Liver (tissue), 9 donors: ENCODE data around the gene NXN. TPM values are rescaled to one million over a fixed set of nuclear protein-coding genes. Genes with fewer than 3 reads are reported as not detected.

ENCODE experiments used
- DNase-seq: peaks from one replicate; pipeline ENCODE4 v3.0.0-alpha.2; 2017; ENCODE audit warnings: low spot score
- H3K27ac ChIP-seq, 2 donors: one replicate each; pipeline ENCODE4 v1.7.0; 2013; ENCODE audit warnings: inconsistent platforms in 2 of 2, low read length in 2 of 2, control low read depth in 1 of 2, low read depth in 1 of 2, mild to moderate bottlenecking in 1 of 2
- H3K27me3 ChIP-seq, 4 donors: one replicate each; pipeline versions ENCODE4 v1.6.1 to v1.7.0; 2013; ENCODE audit warnings: low read length in 3 of 4, inconsistent platforms in 1 of 4, mild to moderate bottlenecking in 1 of 4, moderate library complexity in 1 of 4; ENCODE audit not compliant: control insufficient read depth in 4 of 4, insufficient read depth in 4 of 4
- H3K36me3 ChIP-seq, 4 donors: one replicate each; pipeline versions ENCODE4 v1.6.1 to v1.7.0; 2013; ENCODE audit warnings: low read length in 3 of 4, mild to moderate bottlenecking in 3 of 4, low read depth in 1 of 4, moderate library complexity in 1 of 4; ENCODE audit not compliant: control insufficient read depth in 4 of 4, insufficient read depth in 3 of 4
- H3K4me1 ChIP-seq, 4 donors: one replicate each; pipeline versions ENCODE4 v1.6.1 to v1.7.0; 2013; ENCODE audit warnings: low read length in 3 of 4, mild to moderate bottlenecking in 3 of 4, moderate library complexity in 1 of 4; ENCODE audit not compliant: control insufficient read depth in 4 of 4, insufficient read depth in 4 of 4
- H3K4me3 ChIP-seq, 3 donors: one replicate each; pipeline versions ENCODE4 v1.6.1 to v1.7.0; 2013; ENCODE audit warnings: low read length in 3 of 3, control low read depth in 1 of 3, low read depth in 1 of 3, mild to moderate bottlenecking in 1 of 3
- H3K9ac ChIP-seq, 2 donors: one replicate each; pipeline ENCODE4 v1.7.0; 2013; ENCODE audit warnings: low read length in 2 of 2, mild to moderate bottlenecking in 2 of 2, moderate library complexity in 2 of 2, control low read depth in 1 of 2, low read depth in 1 of 2
- H3K9me3 ChIP-seq, 4 donors: one replicate each; pipeline versions ENCODE4 v1.6.1 to v1.7.0; 2013; ENCODE audit warnings: low read length in 3 of 4; ENCODE audit not compliant: control insufficient read depth in 4 of 4
- EGR1 ChIP-seq, 2 donors: IDR thresholded peaks; 2 replicates each; pipeline ENCODE4 v1.6.1; 2016 to 2018; ENCODE audit warnings: antibody characterized with exemption in 2 of 2, low read depth in 2 of 2
- FOXA1 ChIP-seq: IDR thresholded peaks from 2 replicates; pipeline ENCODE4 v1.6.1; 2016; ENCODE audit warnings: antibody characterized with exemption
- FOXA2 ChIP-seq: IDR thresholded peaks from 2 replicates; pipeline ENCODE4 v1.6.1; 2016; ENCODE audit warnings: antibody characterized with exemption
- GABPA ChIP-seq, 2 donors: IDR thresholded peaks in 1 of 2; conservative IDR thresholded peaks in 1 of 2; 2 replicates each; pipeline ENCODE4 v1.6.1; 2016; ENCODE audit warnings: antibody characterized with exemption in 2 of 2, mild to moderate bottlenecking in 1 of 2, moderate library complexity in 1 of 2
- HNF4A ChIP-seq, 2 donors: conservative IDR thresholded peaks; 2 replicates each; pipeline ENCODE4 v1.6.1; 2016; ENCODE audit warnings: antibody characterized with exemption in 2 of 2, mild to moderate bottlenecking in 2 of 2
- HNF4G ChIP-seq: IDR thresholded peaks from 2 replicates; pipeline ENCODE4 v1.6.1; 2016; ENCODE audit warnings: antibody characterized with exemption
- JUND ChIP-seq, 2 donors: IDR thresholded peaks; 2 replicates each; pipeline ENCODE4 v1.6.1; 2016; ENCODE audit warnings: antibody characterized with exemption in 2 of 2
- NR2F2 ChIP-seq: IDR thresholded peaks from 2 replicates; pipeline ENCODE4 v1.6.1; 2016; ENCODE audit warnings: antibody characterized with exemption
- RAD21 ChIP-seq, 2 donors: IDR thresholded peaks; 2 replicates each; pipeline ENCODE4 v1.6.1; 2016; ENCODE audit warnings: antibody characterized with exemption in 2 of 2, mild to moderate bottlenecking in 2 of 2
- RXRA ChIP-seq, 2 donors: IDR thresholded peaks; 2 replicates each; pipeline ENCODE4 v1.6.1; 2017 to 2018; ENCODE audit warnings: antibody characterized with exemption in 2 of 2, mild to moderate bottlenecking in 1 of 2
- SP1 ChIP-seq: IDR thresholded peaks from 2 replicates; pipeline ENCODE4 v1.6.1; 2018; ENCODE audit warnings: antibody characterized with exemption, mild to moderate bottlenecking
- TAF1 ChIP-seq: conservative IDR thresholded peaks from 2 replicates; pipeline ENCODE4 v1.6.1; 2016; ENCODE audit warnings: antibody characterized with exemption, mild to moderate bottlenecking
- WGBS: extraction: QIAGEN DNeasy Blood & Tissue Kit; methylation state at CpG from one replicate; pipeline ENCODE4 v1.1.7; 2013; 5-methylcytosine and 5-hydroxymethylcytosine counted together
- polyA plus RNA-seq, 2 donors: library from polyadenylated mRNA; stranded (reverse) in 1 of 2; unstranded in 1 of 2; fragments of 200-250 nt in 1 of 2; fragments of >200 nt in 1 of 2; fragmentation: Nextera tagmentation in 1 of 2; extraction: Ambion mirVana in 1 of 2; gene quantifications; one replicate each; pipeline versions ENCODE4 v1.2.1 to v1.2.3, GENCODE V29; 2013 to 2015
- total RNA-seq, 2 donors: library from RNA; depleted of rRNA; stranded (reverse); fragments of >200 nt; gene quantifications; one replicate each; pipeline ENCODE4 v1.2.3, GENCODE V29; 2014
- TF ChIP-seq, protein P1 (sequence below): IDR thresholded peaks from 2 replicates; pipeline ENCODE4 v1.6.1; 2016; ENCODE audit warnings: antibody characterized with exemption, mild to moderate bottlenecking
- TF ChIP-seq, protein P2 (sequence below): IDR thresholded peaks from 2 replicates; pipeline ENCODE4 v1.6.1; 2016; ENCODE audit warnings: antibody characterized with exemption
- TF ChIP-seq, protein P3 (sequence below): IDR thresholded peaks from 2 replicates; pipeline ENCODE4 v1.6.1; 2016; ENCODE audit warnings: antibody characterized with exemption
- TF ChIP-seq, protein P4 (sequence below): IDR thresholded peaks from 2 replicates; pipeline ENCODE4 v1.6.1; 2016; ENCODE audit warnings: antibody characterized with exemption
- TF ChIP-seq, protein P5 (sequence below): fragments of 150-350 bp; IDR thresholded peaks from 2 replicates; pipeline ENCODE4 v1.5.1; 2017; ENCODE audit warnings: improper control_type of control experiment, low read depth, low read length; ENCODE audit not compliant: missing input control
- donor health status: healthy.
- donor health status: healthy.
- donor health status: healthy.
- donor health status: healthy.
- donor health status: healthy.

NXN gene
- total and polyA plus RNA-seq, 4 donors = 2.3 to 4.5 (median 3.3) TPM

DNA sequence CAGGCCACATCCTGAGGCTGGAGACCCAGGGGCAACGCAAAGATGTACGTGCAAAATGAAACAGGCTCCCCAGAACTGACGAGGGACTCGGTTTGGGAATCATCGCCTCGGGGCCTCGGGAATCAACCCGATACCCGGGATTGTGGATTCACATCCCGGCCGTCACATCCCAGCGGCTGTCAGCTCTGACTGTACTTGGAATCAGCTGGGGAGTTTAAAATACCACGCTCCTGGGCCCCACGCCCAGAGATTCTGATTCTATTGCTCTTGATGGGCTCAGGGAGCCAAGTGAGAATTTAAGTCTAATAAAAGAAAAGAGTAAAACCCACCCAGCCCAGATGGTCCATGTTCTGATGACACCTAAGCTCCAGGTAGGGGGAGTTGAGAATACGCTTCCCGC, 155.2 kb downstream of the NXN start:
- TF ChIP-seq JUND (IDR thresholded peaks at IDR 0.05) = no peak
- TF ChIP-seq FOXA2 = no peak
- no peak for TF ChIP-seq FOXA1
- no peak for TF ChIP-seq TAF1
- TF ChIP-seq, protein P1, sequence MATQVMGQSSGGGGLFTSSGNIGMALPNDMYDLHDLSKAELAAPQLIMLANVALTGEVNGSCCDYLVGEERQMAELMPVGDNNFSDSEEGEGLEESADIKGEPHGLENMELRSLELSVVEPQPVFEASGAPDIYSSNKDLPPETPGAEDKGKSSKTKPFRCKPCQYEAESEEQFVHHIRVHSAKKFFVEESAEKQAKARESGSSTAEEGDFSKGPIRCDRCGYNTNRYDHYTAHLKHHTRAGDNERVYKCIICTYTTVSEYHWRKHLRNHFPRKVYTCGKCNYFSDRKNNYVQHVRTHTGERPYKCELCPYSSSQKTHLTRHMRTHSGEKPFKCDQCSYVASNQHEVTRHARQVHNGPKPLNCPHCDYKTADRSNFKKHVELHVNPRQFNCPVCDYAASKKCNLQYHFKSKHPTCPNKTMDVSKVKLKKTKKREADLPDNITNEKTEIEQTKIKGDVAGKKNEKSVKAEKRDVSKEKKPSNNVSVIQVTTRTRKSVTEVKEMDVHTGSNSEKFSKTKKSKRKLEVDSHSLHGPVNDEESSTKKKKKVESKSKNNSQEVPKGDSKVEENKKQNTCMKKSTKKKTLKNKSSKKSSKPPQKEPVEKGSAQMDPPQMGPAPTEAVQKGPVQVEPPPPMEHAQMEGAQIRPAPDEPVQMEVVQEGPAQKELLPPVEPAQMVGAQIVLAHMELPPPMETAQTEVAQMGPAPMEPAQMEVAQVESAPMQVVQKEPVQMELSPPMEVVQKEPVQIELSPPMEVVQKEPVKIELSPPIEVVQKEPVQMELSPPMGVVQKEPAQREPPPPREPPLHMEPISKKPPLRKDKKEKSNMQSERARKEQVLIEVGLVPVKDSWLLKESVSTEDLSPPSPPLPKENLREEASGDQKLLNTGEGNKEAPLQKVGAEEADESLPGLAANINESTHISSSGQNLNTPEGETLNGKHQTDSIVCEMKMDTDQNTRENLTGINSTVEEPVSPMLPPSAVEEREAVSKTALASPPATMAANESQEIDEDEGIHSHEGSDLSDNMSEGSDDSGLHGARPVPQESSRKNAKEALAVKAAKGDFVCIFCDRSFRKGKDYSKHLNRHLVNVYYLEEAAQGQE = no peak
- TF ChIP-seq, protein P2, sequence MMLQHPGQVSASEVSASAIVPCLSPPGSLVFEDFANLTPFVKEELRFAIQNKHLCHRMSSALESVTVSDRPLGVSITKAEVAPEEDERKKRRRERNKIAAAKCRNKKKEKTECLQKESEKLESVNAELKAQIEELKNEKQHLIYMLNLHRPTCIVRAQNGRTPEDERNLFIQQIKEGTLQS = no peak
- TF ChIP-seq, protein P3, sequence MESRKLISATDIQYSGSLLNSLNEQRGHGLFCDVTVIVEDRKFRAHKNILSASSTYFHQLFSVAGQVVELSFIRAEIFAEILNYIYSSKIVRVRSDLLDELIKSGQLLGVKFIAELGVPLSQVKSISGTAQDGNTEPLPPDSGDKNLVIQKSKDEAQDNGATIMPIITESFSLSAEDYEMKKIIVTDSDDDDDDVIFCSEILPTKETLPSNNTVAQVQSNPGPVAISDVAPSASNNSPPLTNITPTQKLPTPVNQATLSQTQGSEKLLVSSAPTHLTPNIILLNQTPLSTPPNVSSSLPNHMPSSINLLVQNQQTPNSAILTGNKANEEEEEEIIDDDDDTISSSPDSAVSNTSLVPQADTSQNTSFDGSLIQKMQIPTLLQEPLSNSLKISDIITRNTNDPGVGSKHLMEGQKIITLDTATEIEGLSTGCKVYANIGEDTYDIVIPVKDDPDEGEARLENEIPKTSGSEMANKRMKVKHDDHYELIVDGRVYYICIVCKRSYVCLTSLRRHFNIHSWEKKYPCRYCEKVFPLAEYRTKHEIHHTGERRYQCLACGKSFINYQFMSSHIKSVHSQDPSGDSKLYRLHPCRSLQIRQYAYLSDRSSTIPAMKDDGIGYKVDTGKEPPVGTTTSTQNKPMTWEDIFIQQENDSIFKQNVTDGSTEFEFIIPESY = no peak
- TF ChIP-seq GABPA (IDR thresholded peaks at IDR 0.05 in 1 of 2, conservative IDR thresholded peaks at IDR 0.05 in 1 of 2) = no peak
- TF ChIP-seq NR2F2 = no peak
- TF ChIP-seq HNF4G = no peak
- TF ChIP-seq, protein P4, sequence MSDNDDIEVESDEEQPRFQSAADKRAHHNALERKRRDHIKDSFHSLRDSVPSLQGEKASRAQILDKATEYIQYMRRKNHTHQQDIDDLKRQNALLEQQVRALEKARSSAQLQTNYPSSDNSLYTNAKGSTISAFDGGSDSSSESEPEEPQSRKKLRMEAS = no peak
- TF ChIP-seq, protein P5, sequence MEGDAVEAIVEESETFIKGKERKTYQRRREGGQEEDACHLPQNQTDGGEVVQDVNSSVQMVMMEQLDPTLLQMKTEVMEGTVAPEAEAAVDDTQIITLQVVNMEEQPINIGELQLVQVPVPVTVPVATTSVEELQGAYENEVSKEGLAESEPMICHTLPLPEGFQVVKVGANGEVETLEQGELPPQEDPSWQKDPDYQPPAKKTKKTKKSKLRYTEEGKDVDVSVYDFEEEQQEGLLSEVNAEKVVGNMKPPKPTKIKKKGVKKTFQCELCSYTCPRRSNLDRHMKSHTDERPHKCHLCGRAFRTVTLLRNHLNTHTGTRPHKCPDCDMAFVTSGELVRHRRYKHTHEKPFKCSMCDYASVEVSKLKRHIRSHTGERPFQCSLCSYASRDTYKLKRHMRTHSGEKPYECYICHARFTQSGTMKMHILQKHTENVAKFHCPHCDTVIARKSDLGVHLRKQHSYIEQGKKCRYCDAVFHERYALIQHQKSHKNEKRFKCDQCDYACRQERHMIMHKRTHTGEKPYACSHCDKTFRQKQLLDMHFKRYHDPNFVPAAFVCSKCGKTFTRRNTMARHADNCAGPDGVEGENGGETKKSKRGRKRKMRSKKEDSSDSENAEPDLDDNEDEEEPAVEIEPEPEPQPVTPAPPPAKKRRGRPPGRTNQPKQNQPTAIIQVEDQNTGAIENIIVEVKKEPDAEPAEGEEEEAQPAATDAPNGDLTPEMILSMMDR = no peak
- TF ChIP-seq RXRA (IDR thresholded peaks at IDR 0.05) = no peak
- TF ChIP-seq HNF4A (conservative IDR thresholded peaks at IDR 0.05) = no peak
- no peak for TF ChIP-seq EGR1 (IDR thresholded peaks at IDR 0.05; ENCODE audit: low read depth in 2 of 2)
- no peak for TF ChIP-seq SP1
- 94% methylated on average over 16 of the region's 16 CpGs for WGBS
- H3K9ac ChIP-seq = no peak overlapping the region
- H3K27me3 ChIP-seq = no peaks in the 10 kb centered on the region
- no peaks in the 10 kb centered on the region for H3K9me3 ChIP-seq
- no peak overlapping the region for H3K4me3 ChIP-seq
- H3K27ac ChIP-seq = no peak overlapping the region
- peaks cover 0 to 3% (median 1%) of the 10 kb centered on the region in 4 donors for H3K36me3 ChIP-seq
- no peaks in the 10 kb centered on the region for H3K4me1 ChIP-seq
- no peak for DNase-seq

DNA sequence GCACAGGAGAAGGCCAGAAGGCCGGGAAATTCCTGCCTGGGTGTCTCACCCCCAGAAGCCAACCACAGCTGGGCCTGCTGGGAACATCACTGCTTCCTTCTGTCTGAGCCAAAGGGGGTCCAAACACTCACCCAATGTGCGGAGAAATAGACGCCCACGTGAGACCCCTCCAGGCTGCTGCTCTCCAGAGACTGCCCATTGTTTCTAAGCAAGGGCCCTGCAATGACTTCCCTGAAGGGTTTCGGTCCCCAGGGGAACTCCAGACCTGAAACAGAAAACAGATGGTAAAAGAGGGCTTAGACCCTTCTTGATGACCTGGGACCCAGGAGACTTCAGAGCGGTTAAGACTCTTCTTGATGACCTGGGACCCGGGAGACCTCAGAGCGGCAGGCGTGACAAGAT, 156.1 kb downstream of the NXN start:
- Histone ChIP-seq H3K36me3 (peaks cover 0 to 3% (median 1%) of the 10 kb centered on the region in 4 donors), H3K9me3 (no peaks in the 10 kb centered on the region), H3K4me3 (no peak overlapping the region), H3K27ac (no peak overlapping the region), H3K27me3 (no peaks in the 10 kb centered on the region), H3K9ac (no peak overlapping the region), H3K4me1 (no peaks in the 10 kb centered on the region)
- TF ChIP-seq TAF1 = no peak
- TF ChIP-seq HNF4A (conservative IDR thresholded peaks at IDR 0.05) = no peak
- no peak for TF ChIP-seq RAD21 (IDR thresholded peaks at IDR 0.05)
- TF ChIP-seq FOXA1 = no peak
- TF ChIP-seq HNF4G = no peak
- TF ChIP-seq FOXA2 = no peak
- TF ChIP-seq SP1 = no peak
- WGBS = 93% methylated on average over 9 of the region's 9 CpGs
- DNase-seq = no peak
